Measurements from ENCODE around the gene SCAPER. TPM values are rescaled to one million over a fixed set of nuclear protein-coding genes. Genes with fewer than 3 reads are reported as not detected.

The SCAPER gene
- total and polyA plus RNA-seq, 8 donors, result 4.9 to 136 (median 18.2) TPM

DNA sequence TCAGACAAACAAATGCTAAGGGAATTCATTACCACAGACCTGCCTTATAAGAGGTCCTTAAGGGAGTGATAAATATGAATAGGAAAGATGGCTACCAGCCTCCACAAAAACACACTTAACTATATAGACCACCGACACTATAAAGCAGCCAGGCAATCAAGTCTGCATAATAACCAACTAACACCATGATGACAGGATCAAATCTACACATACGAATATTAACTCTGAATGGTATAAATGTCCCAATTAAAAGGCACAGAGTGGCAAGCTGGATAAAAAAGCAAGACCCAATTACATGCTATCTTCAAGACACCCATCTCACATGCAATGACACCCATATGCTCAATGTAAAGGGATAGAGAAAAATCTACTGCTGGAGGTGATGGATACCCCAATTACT is 221.1 kb downstream of the SCAPER start:
- intact Hi-C loops (cut with DNase I; ENCODE audit: low total_unique reads), result no loop called here
- peaks cover 0 to 6% (median 0%) of the 10 kb centered on the region in 4 donors for H3K9me3 ChIP-seq
- TF ChIP-seq, protein P1, sequence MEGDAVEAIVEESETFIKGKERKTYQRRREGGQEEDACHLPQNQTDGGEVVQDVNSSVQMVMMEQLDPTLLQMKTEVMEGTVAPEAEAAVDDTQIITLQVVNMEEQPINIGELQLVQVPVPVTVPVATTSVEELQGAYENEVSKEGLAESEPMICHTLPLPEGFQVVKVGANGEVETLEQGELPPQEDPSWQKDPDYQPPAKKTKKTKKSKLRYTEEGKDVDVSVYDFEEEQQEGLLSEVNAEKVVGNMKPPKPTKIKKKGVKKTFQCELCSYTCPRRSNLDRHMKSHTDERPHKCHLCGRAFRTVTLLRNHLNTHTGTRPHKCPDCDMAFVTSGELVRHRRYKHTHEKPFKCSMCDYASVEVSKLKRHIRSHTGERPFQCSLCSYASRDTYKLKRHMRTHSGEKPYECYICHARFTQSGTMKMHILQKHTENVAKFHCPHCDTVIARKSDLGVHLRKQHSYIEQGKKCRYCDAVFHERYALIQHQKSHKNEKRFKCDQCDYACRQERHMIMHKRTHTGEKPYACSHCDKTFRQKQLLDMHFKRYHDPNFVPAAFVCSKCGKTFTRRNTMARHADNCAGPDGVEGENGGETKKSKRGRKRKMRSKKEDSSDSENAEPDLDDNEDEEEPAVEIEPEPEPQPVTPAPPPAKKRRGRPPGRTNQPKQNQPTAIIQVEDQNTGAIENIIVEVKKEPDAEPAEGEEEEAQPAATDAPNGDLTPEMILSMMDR (IDR thresholded peaks at IDR 0.05), result no peak
- TF ChIP-seq POLR2AphosphoS5 (IDR thresholded peaks at IDR 0.05) (no peak), EP300 (IDR thresholded peaks at IDR 0.05) (no peak)
- 95 to 100% (median 99%) methylated on average over 2 of the region's 2 CpGs for WGBS, 5 donors
- no peak overlapping the region for H3K27ac ChIP-seq
- no peaks in the 10 kb centered on the region for H3K4me1 ChIP-seq
- H3K36me3 ChIP-seq, result peaks cover 0 to 9% (median 2%) of the 10 kb centered on the region in 4 donors
- H3K27me3 ChIP-seq, result no peaks in the 10 kb centered on the region
- DNase-seq, result no peak
- H3K4me3 ChIP-seq, result no peak overlapping the region

DNA sequence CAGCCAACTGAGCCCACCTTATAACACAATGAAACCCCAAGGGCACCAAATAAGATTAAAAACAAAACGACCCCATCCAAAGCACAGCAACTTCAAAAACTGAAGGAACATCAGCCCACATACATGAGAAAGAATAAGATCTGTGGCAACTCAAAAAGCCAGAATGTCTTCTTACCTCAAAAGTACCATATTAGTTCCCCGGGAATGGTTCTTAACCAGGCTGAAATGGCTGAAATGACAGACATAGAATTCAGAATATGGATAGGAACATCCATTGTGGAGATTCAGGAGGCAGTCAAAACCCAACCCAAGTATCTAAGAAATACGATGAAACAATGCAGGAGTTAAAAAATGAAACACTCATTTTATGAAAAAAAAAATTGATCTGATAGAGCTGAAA is 222.3 kb downstream of the SCAPER start:
- intact Hi-C loops (cut with DNase I; ENCODE audit: low total_unique reads), result no loop called here
- TF ChIP-seq POLR2AphosphoS5 (IDR thresholded peaks at IDR 0.05) (no peak), EP300 (IDR thresholded peaks at IDR 0.05) (no peak), POLR2A (IDR thresholded peaks at IDR 0.05) (no peak)
- TF ChIP-seq, protein P1 (IDR thresholded peaks at IDR 0.05), result no peak
- Histone ChIP-seq H3K9me3 (peaks cover 0 to 6% (median 0%) of the 10 kb centered on the region in 4 donors), H3K4me1 (no peaks in the 10 kb centered on the region), H3K4me3 (no peak overlapping the region), H3K36me3 (peaks cover 0 to 9% (median 2%) of the 10 kb centered on the region in 4 donors), H3K27me3 (no peaks in the 10 kb centered on the region), H3K27ac (no peak overlapping the region)
- 95 to 97% (median 97%) methylated on average over 3 of the region's 3 CpGs for WGBS, 5 donors
- no peak for DNase-seq

DNA sequence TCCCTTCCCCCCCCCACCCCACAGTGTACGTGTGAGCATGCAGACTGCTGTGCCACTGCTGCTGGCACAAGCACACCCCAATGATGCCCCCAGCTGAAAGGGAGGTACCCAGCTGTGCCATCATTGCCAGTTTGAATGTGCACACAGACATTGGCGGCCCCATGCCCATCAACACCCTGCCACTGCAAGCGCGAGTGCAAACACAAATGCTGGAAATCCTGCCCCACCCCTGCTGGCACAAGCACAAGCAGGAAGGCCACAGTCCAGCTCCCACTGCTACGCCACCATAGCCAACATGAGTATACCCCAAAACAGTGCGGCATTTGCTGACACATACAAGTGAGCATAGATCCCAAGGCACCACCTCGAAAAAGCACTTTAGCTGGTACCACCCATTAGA is 222.9 kb downstream of the SCAPER start:
- WGBS, 5 donors, result 94 to 95% (median 94%) methylated on average over 7 of the region's 7 CpGs
- intact Hi-C loops (cut with DNase I; ENCODE audit: low total_unique reads), result no loop called here
- H3K4me3 ChIP-seq, result no peak overlapping the region
- TF ChIP-seq EP300 (IDR thresholded peaks at IDR 0.05) (no peak), POLR2A (IDR thresholded peaks at IDR 0.05) (no peak), POLR2AphosphoS5 (IDR thresholded peaks at IDR 0.05) (no peak)
- TF ChIP-seq, protein P1 (IDR thresholded peaks at IDR 0.05), result no peak
- peaks cover 0 to 6% (median 0%) of the 10 kb centered on the region in 4 donors for H3K9me3 ChIP-seq
- no peak for DNase-seq
- no peaks in the 10 kb centered on the region for H3K27me3 ChIP-seq
- peaks cover 0 to 9% (median 2%) of the 10 kb centered on the region in 4 donors for H3K36me3 ChIP-seq
- no peak overlapping the region for H3K27ac ChIP-seq
- H3K4me1 ChIP-seq, result no peaks in the 10 kb centered on the region

DNA sequence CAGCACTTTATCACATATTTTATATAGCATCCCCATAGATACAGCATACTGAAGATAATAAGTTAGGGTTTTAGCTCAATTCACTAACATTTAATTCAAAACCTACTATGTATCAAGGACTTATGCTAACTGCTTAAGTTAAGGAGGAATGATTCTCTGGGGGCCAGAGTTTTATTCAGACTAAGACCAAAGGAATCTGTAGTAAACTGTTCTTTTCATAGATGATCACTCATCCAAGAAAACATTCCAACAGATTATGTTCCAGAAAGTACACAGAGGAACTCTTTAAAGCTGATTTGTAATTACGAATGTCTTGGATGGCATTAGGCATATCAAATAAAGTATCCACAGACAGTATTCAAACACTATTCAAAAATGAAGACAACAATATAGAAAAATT is 226.4 kb downstream of the SCAPER start:
- Histone ChIP-seq H3K9me3 (peaks cover 0 to 1% (median 0%) of the 10 kb centered on the region in 4 donors), H3K36me3 (peaks cover 0 to 9% (median 2%) of the 10 kb centered on the region in 4 donors), H3K27ac (no peak overlapping the region), H3K4me1 (no peaks in the 10 kb centered on the region), H3K27me3 (no peaks in the 10 kb centered on the region), H3K4me3 (no peak overlapping the region)
- TF ChIP-seq POLR2AphosphoS5 (IDR thresholded peaks at IDR 0.05), result no peak
- TF ChIP-seq, protein P1 (IDR thresholded peaks at IDR 0.05), result no peak
- TF ChIP-seq EP300 (IDR thresholded peaks at IDR 0.05), result no peak
- TF ChIP-seq POLR2A (IDR thresholded peaks at IDR 0.05), result no peak
- DNase-seq, result no peak
- intact Hi-C loops (cut with DNase I; ENCODE audit: low total_unique reads), result no loop called here
- WGBS, 5 donors, result 72 to 87% (median 87%) methylated on average over 1 of the region's 1 CpG
